Stimulated activated naive CD8-positive, alpha-beta T cell treated with anti-CD3 and anti-CD28 coated beads, Interleukin-15, Interleukin-2, amounts not matched to agents 100 ng/mL and 50 ng/mL, for 24 hours (primary cell): ENCODE results near the gene TSPAN15.

Source experiments
- H3K27ac Mint-ChIP-seq: one replicate; pipeline ENCODE4 v1.8.0; 2021; ENCODE audit warnings: mild to moderate bottlenecking, mixed read lengths
- H3K27me3 Mint-ChIP-seq: one replicate; pipeline ENCODE4 v1.8.0; 2021; ENCODE audit warnings: mixed read lengths
- H3K36me3 Mint-ChIP-seq: one replicate; pipeline ENCODE4 v1.8.0; 2021; ENCODE audit warnings: low read depth, mixed read lengths
- H3K4me1 Mint-ChIP-seq: one replicate; pipeline ENCODE4 v1.8.0; 2021; ENCODE audit warnings: low read depth, mixed read lengths
- H3K4me3 Mint-ChIP-seq: one replicate; pipeline ENCODE4 v1.8.0; 2021; ENCODE audit warnings: mild to moderate bottlenecking, mixed read lengths
- H3K9me3 Mint-ChIP-seq: one replicate; pipeline ENCODE4 v1.8.0; 2021; ENCODE audit warnings: mixed read lengths

Gene TSPAN15

DNA sequence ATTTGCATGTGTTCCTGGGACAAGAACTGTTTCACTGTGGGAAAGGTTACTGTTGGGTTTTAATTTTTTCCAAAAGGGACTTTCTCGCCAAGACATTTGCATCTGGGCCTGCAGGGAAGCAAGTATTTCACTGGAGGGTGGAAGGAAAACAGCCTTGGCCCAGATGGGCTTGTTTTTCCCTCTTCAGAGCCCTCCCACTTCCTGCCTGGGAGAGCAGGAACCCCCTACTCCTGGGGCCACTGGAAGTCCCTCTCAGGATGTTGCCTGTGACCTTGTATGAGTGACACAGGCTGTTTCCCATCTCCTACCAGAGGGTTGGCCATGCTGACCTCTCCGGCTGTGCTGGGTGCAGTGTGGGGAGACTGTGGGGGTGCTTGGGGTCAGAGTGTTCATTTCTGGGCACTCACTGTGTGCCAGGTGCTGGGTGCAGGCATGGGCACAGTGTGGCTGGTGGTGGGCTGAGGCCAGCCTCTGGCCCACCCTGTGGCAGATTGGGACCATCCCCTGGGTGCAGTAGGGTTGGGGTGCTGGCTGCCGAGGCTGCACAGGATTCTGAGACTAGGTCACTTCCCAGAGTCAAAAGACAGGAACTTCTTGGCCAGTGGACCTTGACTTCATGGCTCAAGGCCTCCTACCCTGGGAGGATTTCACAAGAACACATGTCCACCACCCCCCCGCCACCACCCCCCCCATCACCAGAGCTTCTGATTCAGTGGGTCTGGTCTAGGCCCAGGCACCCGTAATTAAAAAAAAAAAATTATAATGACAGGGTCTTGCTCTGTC lies 10.2 kb downstream of the TSPAN15 start:
- H3K4me1 Mint-ChIP-seq, result peaks cover 16% of the 10 kb centered on the region
- H3K27ac Mint-ChIP-seq, result no peak overlapping the region
- H3K9me3 Mint-ChIP-seq, result no peaks in the 10 kb centered on the region
- no peaks in the 10 kb centered on the region for H3K36me3 Mint-ChIP-seq
- no peak overlapping the region for H3K4me3 Mint-ChIP-seq
- no peaks in the 10 kb centered on the region for H3K27me3 Mint-ChIP-seq

GRCh38 chr10:69463886-69464285 lies 12.6 kb downstream of the TSPAN15 start:
- H3K9me3 Mint-ChIP-seq, result no peaks in the 10 kb centered on the region
- H3K36me3 Mint-ChIP-seq, result no peaks in the 10 kb centered on the region
- H3K27ac Mint-ChIP-seq, result no peak overlapping the region
- no peak overlapping the region for H3K4me3 Mint-ChIP-seq
- no peaks in the 10 kb centered on the region for H3K27me3 Mint-ChIP-seq
- H3K4me1 Mint-ChIP-seq, result peaks cover 9% of the 10 kb centered on the region

DNA sequence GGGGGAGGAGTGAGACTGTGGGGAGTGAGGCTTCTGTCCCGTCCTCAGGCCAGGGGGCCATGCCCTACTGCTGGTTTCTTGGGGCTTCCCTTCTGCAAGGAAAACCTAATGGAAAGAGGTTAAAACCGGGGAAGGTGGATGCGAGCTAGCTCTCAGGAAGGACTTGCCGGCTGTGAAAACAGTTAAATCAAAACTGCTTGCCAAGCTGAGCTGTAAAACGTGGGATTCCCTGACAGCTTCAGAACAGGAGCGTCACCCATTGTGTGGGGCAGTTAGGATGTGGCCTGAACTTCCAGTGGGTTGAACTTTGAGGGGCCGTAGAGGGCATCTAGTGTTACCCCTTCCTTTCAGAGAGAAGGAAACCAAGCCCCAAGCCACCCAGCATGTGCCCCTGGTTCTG lies 13.1 kb downstream of the TSPAN15 start:
- Mint-ChIP-seq H3K27me3 (no peaks in the 10 kb centered on the region), H3K27ac (no peak overlapping the region), H3K4me3 (no peak overlapping the region), H3K9me3 (no peaks in the 10 kb centered on the region), H3K4me1 (peaks cover 9% of the 10 kb centered on the region), H3K36me3 (no peaks in the 10 kb centered on the region)

DNA sequence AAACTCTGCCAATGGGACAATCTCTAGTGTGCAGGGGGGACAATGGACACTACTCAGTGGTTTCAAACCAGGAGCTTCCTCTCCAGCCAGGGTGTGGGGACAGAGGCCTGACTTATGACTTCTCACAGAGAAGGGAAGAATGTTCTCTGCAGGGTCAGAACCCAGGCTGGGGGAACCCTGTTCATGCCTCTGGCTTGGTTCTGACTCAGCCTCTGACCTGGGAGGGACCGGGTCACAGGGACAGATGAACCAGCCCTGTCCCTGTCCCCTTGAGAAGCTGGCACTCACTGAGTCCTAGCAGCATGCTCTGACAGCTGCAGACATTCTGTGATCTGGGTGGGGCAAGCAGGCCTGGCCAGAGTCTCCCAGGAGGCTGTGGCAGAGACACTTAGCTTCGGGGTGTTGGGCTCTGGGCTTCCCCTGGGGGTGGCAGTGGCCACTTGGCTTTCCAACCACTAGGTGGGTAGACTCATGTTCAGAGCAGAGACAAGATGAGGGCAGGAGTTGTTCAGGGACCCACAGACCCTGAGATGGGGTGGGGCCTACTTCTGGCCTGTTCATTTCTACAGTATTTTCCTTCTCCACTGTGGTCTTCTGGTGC lies 13.6 kb downstream of the TSPAN15 start:
- Mint-ChIP-seq H3K27ac (peak overlapping the region; percentile 63), H3K4me1 (peaks cover 9% of the 10 kb centered on the region), H3K4me3 (no peak overlapping the region), H3K9me3 (no peaks in the 10 kb centered on the region), H3K27me3 (no peaks in the 10 kb centered on the region), H3K36me3 (no peaks in the 10 kb centered on the region)

DNA sequence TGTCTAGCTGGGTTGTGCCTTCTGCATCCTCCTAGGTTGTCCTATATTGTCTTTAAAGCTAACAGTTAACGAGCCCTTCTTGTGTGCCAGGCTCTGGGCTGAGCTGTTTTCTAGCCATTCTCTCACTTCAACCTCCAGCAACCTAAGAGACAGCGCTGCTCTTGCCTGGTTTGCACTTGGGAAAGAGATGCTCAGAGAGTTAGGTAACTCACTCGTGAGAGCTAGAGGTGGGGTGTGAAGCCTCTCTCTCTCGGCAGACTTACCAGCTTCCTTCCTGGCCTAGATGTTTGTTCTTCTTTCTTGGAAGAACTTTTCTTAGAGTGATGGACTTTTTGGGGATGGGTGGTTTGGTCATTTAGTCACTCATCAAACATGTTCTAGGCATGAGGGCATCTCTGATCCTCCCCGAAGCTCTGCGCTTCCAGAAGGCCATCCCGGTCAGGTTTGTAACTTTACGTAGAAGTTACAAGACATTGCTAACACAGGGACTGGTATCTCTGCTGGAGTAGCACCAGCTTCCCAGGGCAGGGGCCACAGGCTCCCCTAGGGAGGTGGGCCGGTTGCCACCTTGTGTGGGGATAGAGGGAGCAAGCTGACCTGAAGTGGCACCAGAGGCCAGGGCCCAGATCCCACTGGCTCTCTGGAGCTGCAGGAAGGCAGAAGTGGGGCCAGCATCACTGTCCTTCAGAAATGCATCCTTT lies 14.3 kb downstream of the TSPAN15 start:
- H3K27ac Mint-ChIP-seq, result no peak overlapping the region
- no peaks in the 10 kb centered on the region for H3K36me3 Mint-ChIP-seq
- no peak overlapping the region for H3K4me3 Mint-ChIP-seq
- peaks cover 9% of the 10 kb centered on the region for H3K4me1 Mint-ChIP-seq
- no peaks in the 10 kb centered on the region for H3K27me3 Mint-ChIP-seq
- no peaks in the 10 kb centered on the region for H3K9me3 Mint-ChIP-seq

- Mint-ChIP-seq H3K9me3 (no peaks in the 10 kb centered on the region), H3K4me3 (no peak overlapping the region), H3K27me3 (no peaks in the 10 kb centered on the region), H3K36me3 (no peaks in the 10 kb centered on the region), H3K4me1 (peaks cover 9% of the 10 kb centered on the region), H3K27ac (no peak overlapping the region)
These were observed 14.9 kb downstream of the TSPAN15 start for GRCh38 chr10:69466158-69466490.

- H3K27me3 Mint-ChIP-seq, result no peaks in the 10 kb centered on the region
- H3K4me1 Mint-ChIP-seq, result peaks cover 9% of the 10 kb centered on the region
- no peaks in the 10 kb centered on the region for H3K36me3 Mint-ChIP-seq
- H3K9me3 Mint-ChIP-seq, result no peaks in the 10 kb centered on the region
- H3K27ac Mint-ChIP-seq, result no peak overlapping the region
- no peak overlapping the region for H3K4me3 Mint-ChIP-seq
These were observed 15.4 kb downstream of the TSPAN15 start for GRCh38 chr10:69466689-69467088.

DNA sequence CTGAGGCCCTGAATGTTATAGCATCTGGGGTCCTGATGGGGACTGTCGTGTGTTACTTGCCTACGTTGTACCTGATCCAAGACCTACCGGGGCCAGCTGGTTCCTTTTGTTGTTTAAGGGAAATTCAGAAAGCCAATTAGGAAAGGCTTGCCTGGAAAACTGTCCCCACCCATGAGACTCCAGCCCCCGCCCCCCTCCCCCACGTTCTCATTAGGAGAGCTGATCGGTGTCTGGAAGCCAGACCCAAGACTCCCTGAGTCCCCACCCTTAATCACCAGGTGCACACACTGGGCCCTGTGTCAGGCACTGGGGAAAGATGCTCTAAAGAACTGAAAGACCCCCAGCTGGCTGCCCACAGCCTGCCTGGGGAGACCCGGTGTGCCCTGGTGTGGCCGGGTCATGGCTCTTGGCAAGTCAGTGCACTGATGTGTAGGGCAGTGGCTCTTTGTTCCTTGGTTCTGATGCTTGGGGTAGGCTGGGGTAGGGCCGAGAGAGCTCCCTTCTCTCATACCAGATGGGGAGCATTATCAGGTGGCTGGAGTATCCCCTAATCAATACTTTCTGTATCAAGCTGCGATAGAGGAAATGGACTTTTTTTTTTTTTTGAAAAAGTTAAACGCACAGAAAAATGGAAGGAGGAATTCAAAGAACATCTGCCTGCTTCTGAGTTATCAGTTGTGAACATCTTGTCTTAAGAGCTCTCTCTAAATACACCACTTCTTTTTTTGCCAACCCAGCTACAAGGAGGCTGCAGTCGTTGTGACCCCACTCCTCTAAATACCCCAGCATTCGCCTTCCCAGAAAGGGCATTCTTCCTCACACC lies 16.9 kb downstream of the TSPAN15 start:
- Mint-ChIP-seq H3K9me3 (no peaks in the 10 kb centered on the region), H3K4me3 (no peak overlapping the region), H3K27me3 (no peaks in the 10 kb centered on the region), H3K27ac (no peak overlapping the region), H3K4me1 (peaks cover 9% of the 10 kb centered on the region), H3K36me3 (no peaks in the 10 kb centered on the region)

DNA sequence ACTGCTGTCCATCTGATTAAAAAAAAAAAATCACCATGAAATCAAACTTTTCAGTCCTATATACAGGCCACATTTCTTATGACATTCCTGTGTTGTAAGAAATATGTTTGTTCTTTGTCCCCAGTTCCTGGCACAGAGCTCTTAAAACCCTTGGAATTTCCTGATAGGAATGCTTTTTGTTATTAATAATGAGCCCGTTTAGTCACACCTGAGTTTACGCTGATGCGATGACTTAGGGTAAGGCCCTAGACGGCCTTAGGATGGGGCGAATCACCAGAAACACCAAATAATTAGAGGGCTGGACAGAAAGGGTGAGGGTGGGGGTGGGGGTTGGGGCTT lies 17.5 kb downstream of the TSPAN15 start:
- no peak overlapping the region for H3K27ac Mint-ChIP-seq
- no peaks in the 10 kb centered on the region for H3K27me3 Mint-ChIP-seq
- no peak overlapping the region for H3K4me3 Mint-ChIP-seq
- H3K9me3 Mint-ChIP-seq, result no peaks in the 10 kb centered on the region
- no peaks in the 10 kb centered on the region for H3K36me3 Mint-ChIP-seq
- H3K4me1 Mint-ChIP-seq, result peaks cover 9% of the 10 kb centered on the region

DNA sequence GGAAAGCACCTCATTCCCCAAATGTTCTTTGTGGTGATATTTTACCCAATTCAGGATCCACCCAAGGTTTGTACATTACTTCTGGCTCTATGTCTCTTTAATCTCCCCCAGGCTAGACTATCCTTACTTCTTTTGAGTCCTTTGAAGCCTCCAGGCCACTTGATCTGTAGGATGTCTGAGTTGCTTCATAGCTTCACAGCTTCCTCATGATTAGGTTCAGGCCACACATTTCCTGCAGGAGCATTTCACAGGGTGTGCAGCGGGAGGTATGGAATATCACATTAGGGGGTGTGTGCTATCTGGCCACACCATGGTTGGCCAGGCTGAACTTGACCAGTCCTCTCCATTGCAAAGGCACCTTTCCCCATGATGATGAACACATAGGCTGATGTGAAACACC lies 18.7 kb downstream of the TSPAN15 start:
- H3K4me3 Mint-ChIP-seq, result no peak overlapping the region
- no peaks in the 10 kb centered on the region for H3K27me3 Mint-ChIP-seq
- H3K9me3 Mint-ChIP-seq, result no peaks in the 10 kb centered on the region
- H3K36me3 Mint-ChIP-seq, result no peaks in the 10 kb centered on the region
- peaks cover 7% of the 10 kb centered on the region for H3K4me1 Mint-ChIP-seq
- H3K27ac Mint-ChIP-seq, result no peak overlapping the region

GRCh38 chr10:69470463-69471384 lies 19.5 kb downstream of the TSPAN15 start:
- Mint-ChIP-seq H3K9me3 (no peaks in the 10 kb centered on the region), H3K27ac (no peak overlapping the region), H3K4me3 (no peak overlapping the region), H3K4me1 (no peaks in the 10 kb centered on the region), H3K27me3 (no peaks in the 10 kb centered on the region), H3K36me3 (no peaks in the 10 kb centered on the region)

DNA sequence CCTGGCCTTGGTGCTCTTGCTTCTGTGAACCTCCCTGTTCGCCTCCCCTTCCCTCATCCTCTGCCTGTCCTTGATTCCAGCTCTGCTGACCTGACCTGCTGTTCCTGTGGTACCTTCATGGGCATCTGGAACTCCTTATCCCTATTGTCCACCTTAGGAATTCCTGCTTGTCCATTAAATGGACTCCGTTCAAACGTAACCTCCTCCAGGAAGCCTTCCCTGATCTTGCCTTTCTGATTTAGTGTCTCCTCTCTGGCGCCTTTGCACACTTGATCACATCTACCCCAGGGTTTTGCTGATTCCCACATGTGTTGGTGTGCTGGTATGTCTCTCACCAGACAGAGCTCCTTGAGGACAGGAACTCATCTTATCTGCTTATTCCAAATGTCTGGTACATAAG lies 20.9 kb downstream of the TSPAN15 start:
- no peak overlapping the region for H3K27ac Mint-ChIP-seq
- H3K36me3 Mint-ChIP-seq, result no peaks in the 10 kb centered on the region
- H3K4me1 Mint-ChIP-seq, result no peaks in the 10 kb centered on the region
- no peak overlapping the region for H3K4me3 Mint-ChIP-seq
- H3K27me3 Mint-ChIP-seq, result no peaks in the 10 kb centered on the region
- H3K9me3 Mint-ChIP-seq, result no peaks in the 10 kb centered on the region

DNA sequence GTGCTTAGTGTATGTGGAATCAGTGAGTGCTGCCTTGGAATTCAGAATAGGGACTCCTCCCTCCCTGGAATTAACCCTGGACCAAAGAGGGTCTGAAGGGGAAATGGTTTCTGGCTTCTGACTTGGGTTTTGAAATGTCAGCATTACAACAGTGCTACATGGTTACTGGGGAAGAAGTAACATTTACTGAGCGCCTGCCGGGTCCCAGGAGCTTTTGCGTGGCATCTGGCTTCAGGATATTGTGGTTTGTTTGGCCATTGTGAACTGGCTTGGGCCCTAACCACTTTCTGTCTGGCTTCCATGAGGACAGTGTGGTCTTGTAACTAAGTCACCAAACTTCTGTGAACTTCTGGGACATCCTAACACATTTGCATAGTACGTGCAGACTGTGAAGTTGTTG lies 21.3 kb downstream of the TSPAN15 start:
- H3K27me3 Mint-ChIP-seq, result no peaks in the 10 kb centered on the region
- no peaks in the 10 kb centered on the region for H3K9me3 Mint-ChIP-seq
- H3K4me1 Mint-ChIP-seq, result no peaks in the 10 kb centered on the region
- no peak overlapping the region for H3K27ac Mint-ChIP-seq
- no peaks in the 10 kb centered on the region for H3K36me3 Mint-ChIP-seq
- H3K4me3 Mint-ChIP-seq, result no peak overlapping the region

DNA sequence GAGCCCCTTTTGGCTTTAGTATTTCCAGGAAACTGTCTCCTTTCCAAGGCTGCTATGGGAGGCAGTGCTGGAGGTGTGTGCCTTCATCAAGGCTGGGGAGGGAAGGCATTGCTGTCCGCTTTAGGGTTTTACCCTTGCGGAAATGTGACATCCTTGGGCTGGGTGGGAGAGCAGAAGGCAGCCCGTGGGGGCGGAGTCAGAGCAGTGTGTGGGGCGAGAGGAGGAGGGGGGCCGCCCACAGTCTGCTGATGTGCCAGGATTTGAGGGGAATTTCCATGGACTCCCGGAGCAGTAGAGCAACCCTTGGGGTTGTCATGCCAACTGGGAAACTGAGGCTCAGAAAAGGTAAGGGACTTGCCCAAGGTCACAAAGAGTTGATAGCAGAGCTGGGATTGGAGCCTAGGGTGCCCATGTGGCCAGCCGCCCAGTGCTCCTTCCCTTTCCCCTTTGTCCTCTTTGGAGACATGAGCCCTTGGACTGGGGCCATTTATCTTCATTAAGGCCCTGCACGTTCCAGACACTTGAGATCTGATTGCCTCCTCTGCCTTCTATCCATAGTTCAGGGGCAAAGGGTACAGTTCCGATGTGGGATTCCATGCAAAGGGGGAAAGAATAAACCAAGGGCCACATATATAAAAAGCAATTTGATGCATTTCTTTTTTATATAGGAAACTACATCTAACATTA lies 22.2 kb downstream of the TSPAN15 start:
- H3K27ac Mint-ChIP-seq, result no peak overlapping the region
- H3K9me3 Mint-ChIP-seq, result no peaks in the 10 kb centered on the region
- no peaks in the 10 kb centered on the region for H3K4me1 Mint-ChIP-seq
- no peak overlapping the region for H3K4me3 Mint-ChIP-seq
- H3K27me3 Mint-ChIP-seq, result no peaks in the 10 kb centered on the region
- H3K36me3 Mint-ChIP-seq, result no peaks in the 10 kb centered on the region
